Activated CD4-positive, alpha-beta T cell treated with anti-CD3 and anti-CD28 coated beads, Interleukin-2, amount 50 U/mL, for 4 hours (primary cell): ENCODE data around the gene EPB41L5.
"Not testable (repeated sequence)": the region's sequence is repeated elsewhere in the genome, so short reads cannot be mapped to it uniquely, and the experiment has no call there.

Experiments used
- DNase-seq, 2 experiments: peaks; one replicate each; pipeline ENCODE4 v3.0.0-alpha.2; 2020

EPB41L5 gene

DNA sequence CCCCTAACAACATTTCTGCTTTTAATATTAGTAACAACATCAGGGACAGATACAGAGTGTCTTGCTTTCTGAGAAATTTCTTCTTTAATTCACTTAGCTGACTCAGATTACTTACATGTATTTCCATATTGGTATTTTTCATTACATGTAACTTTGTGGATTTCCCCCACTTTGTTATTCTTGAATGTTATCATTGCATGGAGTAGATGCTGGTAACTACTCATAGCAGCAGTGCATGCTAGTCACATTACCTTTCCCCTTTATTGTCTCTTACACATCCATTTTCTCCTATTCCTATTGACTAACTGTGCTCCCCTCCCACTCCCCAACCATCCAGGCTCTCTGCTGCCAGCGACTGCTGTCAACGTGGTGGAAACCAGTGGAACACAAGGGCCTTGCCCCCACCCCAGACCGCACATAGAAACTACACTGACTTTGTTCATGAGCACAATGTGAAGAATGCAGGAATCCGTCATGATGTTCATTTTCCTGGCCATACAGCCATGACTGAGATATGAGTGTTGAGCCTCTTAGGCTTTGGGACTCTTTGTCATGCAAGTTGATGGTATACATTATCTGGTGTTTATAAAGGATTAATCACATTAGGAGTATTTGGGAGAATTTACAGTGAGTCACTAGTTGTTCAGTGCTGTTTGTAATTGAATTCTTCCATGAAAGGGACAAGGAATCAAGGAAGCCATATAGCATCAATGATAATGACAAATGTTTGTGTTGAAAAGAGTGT lies 91.0 kb downstream of the EPB41L5 start:
- DNase-seq, result no peak

DNA sequence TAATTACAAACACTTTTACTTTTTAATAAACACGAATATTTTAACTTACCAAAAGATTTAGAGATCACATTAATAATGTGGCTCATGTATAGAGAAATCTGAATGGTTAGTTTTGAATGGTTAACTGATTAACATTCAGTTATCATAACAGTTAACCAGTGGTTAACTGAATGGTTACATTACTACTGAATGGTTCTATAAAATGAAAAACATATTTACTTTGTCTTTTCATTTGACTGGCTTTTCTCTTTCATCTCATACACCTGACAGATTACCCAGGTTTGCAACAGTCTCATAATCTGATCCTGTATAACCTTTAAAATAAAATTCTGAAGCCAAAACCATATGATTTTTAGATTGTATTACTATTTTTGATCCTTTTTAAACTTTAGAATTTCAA lies 91.9 kb downstream of the EPB41L5 start:
- no peak for DNase-seq

DNA sequence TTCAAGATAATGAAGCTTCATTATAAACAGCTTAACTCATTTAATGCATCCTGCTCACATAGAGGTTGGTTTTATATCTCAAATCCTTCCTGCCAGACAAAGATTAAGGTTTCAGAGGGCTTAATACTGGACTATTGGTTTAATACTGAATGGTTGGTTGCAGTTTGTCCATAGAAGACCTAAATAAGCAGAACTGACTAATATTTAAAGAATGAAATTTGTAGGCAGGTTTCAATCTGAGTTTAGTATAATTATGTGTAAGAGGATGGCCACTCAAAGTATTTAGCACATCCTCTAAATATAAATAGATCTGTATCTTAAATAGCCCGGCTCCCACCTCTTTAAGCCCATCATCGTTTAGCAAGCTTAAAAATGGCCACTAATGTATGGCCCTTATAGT lies 92.5 kb downstream of the EPB41L5 start:
- DNase-seq, result no peak

DNA sequence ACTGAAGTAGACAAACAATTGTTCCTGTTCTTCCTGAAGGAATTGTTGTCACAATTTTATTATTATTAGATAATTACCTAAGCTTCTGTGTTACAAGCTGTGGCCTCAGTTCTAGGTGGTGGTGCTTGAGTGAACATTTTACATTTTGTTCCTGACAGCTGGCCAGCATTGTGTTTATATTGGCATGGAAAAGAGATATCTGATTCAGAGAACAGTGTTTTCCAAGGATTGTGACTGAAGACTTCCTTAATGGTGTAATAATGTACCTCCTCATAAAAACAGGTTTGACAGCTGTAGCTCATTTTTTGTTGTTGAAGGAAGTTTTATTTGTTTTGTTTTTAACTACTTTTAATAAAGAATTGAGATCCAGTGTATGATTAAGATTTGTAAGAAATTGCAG lies 95.2 kb downstream of the EPB41L5 start:
- no peak for DNase-seq

DNA sequence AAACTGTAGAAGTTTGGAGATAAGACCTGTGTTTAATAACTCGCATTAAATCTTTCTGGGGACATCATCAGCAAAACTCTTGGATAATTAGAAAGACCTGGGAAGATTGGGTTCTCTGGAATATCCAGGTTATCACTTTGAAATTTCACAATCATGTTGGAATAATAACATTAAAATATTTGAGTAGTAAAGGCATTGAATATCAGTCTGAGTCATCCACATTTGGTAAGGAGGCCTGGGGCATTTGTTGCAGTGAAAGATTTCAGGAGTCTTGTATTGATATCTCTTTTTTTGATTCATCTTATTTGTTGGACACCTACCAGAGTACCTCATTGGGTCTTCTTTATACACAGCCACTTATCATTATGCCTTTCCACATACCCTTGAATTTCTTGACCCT lies 95.9 kb downstream of the EPB41L5 start:
- DNase-seq, result no peak

DNA sequence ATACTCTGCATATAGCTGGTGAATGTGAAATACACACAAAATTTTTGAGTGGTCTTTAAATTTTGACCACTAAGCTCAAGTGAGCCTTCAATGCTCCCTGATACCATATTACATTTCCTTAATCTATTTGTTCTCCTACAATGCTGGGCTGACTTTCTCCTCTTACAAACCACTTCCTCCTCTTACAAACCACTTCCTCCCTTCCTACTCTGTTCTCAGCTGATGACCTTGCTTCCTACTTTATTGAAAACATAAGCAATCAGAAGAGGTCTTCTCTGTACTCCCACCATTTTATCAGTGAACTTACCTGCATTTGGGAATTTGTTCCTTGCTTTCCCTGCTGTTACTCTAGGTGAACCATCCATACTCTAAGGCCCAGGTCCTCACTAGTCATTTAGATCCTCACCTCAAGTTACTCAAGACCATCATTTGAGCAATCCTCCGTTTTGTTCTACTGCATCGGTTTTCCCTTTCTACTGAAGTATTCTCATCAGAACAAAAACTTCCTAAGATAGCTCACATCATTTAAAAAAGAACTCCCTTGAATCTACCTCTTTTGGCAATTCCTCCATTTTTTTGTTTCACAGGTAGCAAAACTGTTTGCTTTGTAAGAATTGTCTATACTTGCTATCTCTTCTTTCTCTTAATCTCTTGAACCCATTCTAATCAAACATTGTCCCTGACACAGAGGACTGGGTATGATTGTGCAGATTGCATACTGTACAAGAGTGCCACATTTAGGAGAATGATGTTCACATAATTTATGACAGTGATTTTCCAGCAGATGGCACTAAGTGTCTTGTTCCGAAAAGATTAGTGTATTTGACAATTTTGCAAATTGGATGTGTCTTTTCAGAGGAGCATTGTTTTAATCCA lies 96.5 kb downstream of the EPB41L5 start:
- no peak for DNase-seq

DNA sequence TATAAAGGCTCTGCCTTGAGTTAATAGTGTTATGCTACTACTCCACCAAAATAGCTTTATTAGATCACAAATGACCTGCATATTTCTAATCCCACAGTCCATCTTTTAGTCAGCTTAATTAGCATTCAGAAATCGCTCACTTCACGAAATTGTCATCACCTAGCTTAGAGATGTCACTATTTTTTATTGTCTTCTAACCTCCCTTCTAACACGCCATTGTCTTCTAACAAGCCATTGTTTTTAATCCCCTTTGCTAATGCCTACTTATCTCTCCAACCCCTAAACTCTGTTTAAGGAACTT lies 97.1 kb downstream of the EPB41L5 start:
- DNase-seq, result no peak

DNA sequence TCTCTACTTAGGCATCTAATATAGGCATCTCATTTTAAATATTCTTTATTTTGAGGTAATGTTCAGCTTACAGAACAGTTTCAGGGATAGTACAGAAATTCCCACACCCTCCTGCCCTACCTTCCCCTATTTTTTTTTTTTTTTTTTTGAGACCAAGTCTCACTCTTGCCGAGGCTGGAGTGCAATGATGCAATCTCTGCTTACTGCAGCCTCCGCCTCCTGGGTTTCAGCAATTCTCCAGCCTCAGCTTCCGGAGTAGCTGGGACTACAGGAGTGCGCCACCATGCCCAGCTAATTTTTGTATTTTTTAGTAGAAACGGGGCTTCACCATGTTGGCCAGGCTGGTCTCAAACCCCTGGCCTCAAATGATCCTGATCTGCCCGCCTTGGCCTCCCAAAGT lies 97.6 kb downstream of the EPB41L5 start:
- no peak for DNase-seq

DNA sequence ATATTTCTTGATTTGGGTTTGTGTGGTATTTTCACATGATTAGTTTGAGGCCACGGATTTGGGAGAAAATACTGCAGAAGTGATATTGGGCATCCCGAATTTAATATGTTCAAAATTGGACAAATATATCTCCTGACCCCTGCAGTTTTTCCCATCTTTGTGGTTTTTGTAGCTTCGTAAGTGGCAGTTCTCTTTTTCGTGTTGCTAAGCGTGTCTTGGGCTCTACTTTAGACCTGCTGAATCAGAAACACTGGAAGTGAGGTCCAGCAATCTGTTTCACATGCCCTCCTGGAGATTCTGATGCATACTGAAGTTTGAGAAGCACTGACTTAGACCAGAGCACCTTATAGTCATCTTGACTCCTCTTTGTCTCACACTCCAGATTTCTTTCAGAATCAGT lies 98.3 kb downstream of the EPB41L5 start:
- no peak for DNase-seq

DNA sequence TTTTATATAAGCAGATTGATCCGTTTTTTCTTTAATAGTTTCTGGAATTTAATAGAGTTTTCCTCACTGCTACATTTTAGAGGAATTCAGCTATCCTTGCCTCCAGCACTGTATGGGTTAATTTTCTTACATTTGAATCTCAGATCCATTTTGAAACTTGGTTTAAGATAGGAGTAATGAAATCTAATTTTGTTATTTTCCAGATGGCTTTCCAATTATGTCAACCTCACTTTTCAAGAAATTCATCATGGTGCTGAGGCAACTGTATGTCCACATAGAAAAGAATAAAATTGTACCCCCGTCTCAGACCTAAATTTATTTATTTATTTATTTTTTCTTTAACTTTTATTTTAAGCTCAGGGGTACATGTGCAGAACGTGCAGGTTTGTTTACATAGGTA lies 105.1 kb downstream of the EPB41L5 start:
- DNase-seq, result no peak

DNA sequence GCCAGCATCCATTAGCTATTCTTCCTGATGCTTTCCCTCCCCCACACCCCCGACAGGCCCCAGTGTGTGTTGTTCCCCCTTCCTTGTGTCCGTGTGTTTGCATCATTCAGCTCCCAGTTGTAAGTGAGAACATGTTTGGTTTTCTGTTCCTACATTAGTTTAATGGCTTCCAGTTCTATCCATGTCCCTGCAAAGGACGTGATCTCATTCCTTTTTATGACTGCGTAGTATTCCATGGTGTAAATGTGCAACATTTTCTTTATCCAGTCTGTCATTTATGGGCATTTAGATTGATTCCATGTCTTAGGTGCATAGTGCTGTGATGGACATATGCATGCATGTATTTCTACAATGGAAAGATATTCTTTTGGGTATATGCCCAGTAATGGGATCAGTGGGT lies 105.6 kb downstream of the EPB41L5 start:
- no peak for DNase-seq

DNA sequence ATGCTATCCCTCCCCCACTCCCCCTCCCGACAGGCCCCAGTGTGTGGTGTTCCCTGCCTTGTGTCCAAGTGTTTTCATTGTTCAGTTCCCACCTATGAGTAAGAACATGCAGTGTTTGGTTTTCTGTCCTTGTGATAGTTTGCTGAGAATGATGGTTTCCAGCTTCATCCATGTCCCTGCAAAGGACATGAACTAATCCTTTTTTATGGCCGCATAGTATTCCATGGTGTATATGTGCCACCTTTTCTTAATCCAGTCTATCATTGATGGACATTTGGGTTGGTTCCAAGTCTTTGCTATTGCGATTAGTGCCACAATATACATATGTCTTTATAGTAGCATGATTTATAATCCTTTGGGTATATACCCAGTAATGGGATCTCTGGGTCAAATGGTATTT lies 108.5 kb downstream of the EPB41L5 start:
- not testable (repeated sequence) for DNase-seq

DNA sequence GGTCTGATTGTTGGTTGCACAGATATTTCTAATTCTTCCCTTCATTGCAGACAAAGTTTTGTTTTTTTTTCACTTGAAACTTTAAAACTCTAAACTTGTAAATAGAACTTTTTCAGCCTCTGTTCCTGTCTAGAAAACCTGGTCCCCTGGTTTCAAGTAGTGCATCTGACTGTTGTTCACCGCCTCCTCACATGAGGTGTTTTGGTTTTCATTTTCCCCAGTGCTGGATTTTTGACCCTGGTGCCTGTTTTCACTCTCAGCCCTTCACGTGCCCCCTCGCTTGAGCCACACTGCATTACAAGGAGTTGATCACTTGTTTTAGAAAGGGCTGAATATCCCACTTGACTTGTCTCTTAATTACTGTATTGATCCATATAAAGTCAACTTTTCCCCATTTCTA lies 110.2 kb downstream of the EPB41L5 start:
- no peak for DNase-seq

DNA sequence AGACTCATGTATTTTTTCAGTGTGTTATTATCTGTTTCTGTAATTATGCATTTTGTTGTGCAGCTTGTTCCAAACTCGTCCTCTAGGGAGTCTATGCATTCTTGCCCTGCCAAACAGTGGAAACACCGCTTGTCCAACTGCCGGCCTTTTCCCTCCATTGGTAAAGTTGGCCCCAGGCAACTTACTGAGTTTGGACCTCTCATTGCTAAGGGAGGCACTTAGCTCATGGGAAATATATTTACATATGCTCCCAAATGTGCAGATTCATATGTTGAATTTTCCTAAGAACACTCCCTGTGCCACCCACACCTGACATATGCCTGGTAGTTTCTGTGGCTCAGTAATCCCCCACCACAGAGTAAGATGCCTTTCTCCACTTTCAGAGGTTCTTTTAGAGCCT lies 112.3 kb downstream of the EPB41L5 start:
- DNase-seq, result no peak

DNA sequence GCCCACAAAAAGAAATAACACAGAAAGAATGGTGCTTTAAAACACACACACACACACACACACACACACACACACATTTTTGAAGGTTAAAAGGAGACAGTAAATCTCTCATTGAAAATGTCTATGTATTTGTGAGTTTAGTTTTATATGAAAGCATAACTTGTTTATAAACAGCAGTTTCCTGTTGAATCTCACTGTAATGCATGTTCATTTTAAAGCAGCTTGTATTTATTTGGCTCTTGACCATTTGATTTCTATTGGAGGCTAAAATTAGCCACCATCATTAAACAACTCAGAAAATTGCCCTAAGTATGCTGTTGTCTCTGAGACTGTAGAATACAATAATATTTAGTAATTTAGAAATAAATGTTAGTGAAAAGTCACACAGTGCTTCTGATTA lies 115.3 kb downstream of the EPB41L5 start:
- no peak for DNase-seq

DNA sequence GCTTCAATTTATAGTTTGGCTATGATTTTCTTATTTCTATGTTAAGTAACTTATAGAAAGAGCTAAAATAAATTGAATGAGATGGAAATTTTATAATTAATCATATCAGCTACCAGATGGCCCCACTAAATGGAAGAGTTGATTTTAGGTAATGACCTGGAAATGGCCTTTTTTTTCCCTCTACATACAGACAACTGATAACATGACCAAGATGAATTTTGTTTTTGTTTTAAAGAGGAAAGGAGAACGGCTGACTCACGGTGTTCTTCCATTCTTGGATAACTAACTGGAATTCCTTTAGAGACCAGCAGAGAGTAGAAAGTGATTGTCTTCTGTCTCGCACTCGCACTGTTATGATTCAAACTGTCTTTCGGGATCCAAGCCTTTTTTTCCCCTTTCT lies 119.3 kb downstream of the EPB41L5 start:
- DNase-seq, result no peak

DNA sequence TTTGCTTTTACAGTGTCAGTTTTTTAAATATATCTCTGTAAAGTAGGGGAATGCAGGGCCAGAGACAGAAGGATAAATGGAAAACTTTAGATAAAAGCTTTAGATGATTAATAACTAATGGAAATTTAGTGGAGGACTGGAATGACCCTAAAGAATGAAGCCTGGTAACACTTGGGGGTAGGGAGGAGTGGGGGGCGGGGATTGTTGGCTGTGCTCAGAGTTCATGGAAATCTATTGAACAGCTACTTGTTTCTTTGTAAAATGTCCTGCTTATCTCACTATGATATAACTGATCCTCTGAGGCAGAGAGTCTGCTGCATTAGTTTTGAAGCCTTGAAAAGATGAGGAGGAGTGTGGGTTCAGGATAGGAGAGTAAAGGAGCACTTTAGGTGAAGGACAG lies 119.8 kb downstream of the EPB41L5 start:
- no peak for DNase-seq

DNA sequence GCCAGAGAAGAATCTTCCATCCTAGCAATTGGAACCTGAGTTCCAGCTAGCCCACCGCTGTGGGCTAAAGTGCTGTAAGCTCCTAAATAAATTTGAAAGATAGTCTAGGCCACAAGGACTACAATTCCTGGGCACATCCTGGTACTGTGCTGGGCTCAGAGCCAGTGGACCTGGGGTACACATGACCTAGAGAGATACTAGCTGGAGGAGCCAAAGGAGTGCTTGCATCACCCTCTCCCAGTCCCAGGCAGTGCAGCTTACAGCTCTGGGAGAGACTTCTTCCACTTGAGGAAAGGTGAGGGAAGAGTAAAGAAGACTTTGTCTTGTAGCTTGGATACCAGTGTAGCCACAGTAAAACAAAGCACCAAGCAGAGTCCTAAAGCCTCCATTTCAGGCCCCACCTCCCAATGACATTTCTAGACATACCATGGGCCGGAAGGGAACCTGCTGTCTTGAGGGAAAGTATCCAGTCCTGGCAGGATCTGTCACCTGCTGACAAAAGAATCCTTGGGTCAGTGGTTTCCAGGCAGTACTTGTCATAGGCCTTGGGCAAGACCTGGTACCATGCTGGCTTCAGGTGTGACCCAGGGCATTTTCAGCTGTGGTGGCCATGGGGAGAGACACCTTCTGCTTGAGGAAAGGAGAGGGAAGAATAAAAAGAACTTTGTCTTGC lies 120.8 kb downstream of the EPB41L5 start:
- no peak for DNase-seq

DNA sequence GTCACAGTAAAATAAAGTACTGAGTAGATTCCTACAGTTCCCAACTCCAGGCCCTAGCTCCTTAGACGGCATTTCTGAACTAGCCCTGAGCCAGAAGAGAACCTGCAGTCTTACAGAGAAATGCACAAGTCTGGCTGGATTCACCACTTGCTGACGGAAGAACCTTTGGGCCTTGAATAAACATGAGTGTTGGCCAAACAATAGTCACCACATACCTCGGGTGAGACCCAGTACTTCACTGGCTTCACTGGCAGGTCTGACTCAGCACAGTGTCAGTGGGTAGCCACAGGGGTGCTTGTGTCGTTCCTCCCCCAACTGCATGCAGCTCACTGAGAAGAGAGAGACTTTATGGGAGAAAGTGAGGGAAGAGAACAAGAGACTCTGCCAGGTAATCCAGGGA lies 121.4 kb downstream of the EPB41L5 start:
- DNase-seq, result no peak

DNA sequence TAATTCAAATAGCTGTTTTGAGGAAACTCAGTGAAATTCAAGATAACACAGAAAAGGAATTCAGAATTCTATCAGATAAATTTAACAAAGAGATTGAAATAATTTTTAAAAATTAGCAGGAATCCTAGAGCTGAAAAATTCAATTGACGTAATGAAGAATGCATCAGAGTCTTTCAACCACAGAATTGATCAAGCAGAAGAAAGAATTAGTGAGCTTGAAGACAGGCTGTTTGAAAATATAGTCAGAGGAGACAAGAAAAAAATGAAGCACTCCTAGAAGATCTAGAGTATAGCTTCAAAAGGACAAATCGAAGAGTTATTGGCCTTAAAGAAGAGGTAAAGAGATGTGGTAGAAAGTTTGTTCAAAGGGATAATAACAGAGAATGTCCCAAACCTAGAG lies 122.1 kb downstream of the EPB41L5 start:
- not testable (repeated sequence) for DNase-seq

DNA sequence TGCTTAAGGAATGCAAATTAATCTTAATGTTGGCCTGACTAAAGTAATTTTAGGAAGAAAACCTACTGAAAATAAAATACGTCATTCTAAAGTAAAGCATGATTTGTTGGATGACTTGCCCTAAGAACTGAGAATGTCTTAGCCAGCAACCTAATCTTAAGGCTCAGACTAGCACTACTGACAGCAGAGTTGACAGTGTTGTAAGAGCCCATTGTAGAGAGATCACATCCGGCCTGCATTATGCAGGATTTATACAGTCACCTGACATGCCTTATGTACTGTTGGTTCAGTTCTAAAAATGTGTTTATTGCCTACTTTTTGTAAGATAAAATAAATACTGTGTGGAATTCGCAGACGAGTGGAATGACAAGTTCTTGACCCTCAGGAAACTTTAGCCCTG lies 128.0 kb downstream of the EPB41L5 start:
- no peak for DNase-seq

DNA sequence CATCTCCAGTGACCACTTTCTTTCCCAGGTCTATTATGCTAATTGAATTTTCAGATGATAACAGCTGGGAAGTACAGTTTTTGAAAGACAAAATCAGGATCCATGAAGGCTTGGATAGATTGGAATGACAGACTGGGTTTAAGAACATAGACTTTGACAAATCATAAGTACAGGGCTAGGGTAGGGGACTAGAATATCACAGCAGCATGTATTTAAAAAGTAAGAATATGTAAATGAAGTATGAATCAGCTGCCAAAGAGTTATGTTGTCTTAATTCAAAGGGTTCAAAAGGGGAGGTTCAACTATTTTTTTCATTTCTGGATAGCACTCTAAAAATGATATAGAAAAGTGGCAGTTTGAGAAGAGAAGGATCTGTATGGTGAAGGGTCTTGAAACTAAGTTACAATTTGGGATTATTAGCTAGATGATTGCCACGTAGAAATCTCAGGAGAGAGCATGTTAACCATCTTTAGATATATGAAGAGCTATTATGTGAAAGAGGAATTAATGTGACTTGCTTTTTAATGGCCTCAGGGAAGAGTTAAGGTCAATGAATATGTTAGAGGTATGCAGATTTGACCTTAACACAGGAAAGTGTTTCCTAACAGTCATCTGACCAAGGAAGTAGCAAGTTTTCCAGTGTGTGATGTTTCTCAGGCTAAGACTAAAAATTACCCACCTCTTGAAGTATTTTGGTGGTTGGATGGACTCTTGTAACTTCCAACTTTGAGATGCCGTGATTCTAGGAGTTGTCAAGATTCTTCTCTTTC lies 128.6 kb downstream of the EPB41L5 start:
- DNase-seq, result no peak

DNA sequence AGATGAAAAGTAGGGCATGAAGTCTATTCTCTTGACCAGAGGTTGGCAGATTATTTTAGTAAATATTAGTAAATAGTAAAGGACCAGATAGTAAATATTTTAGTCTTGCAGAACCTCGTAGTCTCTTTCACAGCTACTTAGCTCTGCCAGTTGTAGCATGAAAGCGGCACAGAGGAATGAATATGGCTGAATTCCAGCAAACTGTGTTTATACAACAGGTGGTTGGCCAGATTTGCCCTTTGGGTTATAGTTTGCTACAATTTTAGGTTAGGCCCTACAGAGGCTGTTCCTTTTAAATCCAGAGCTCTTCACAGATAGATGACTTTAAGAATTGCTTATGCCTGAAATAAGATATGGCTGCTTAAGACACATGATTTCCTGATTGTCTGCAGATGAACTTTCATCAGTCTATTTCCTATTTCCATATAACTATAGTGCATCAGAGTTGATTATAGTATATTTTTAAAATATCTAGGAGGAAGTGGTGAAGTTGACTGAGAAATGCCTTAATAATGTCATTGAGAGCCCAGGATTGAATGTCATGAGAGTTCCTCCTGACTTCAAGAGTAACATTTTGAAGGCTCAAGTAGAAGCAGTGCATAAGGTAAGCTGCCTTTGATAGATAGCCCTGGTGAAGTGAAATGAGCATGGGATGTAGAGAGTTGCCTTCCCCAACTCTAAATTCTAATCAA lies 129.8 kb downstream of the EPB41L5 start:
- DNase-seq, result no peak
